T47D (cell line): ENCODE data around the gene PRG2.

Source experiments
- DNase-seq, 2 experiments: peaks; one replicate each; pipeline versions ENCODE4 v3.0.0 to v3.0.0-alpha.2; 2011 to 2012; ENCODE audit warnings: low read depth in 1 of 2, low spot score in 1 of 2
- JUND ChIP-seq: IDR thresholded peaks from 2 replicates; pipeline ENCODE4 v1.6.1; 2012; ENCODE audit warnings: low read depth
- in situ Hi-C: cut with HindIII; loops from 2 replicates; pipeline ENCODE4 v1.10.0; 2016; ENCODE audit warnings: low sequenced_read_pairs, low pct_unique_long_range_greater_than_20kb

PRG2 gene

GRCh38 chr11:57390535-57390934 is at the start of gene PRG2:
PRG2 (minus strand) TSS chr11:57390650; CDS start chr11:57389944, 706 bp downstream.
- in situ Hi-C loops, result no loop called here
- TF ChIP-seq JUND, result no peak
- DNase-seq, result no peak

GRCh38 chr11:57439786-57440185 is 49.3 kb upstream of the PRG2 start:
- no peak for TF ChIP-seq JUND
- in situ Hi-C loops, result no loop called here
- no peak for DNase-seq

GRCh38 chr11:57438345-57439285 is 48.2 kb upstream of the PRG2 start:
- in situ Hi-C loops, result no loop called here
- no peak for TF ChIP-seq JUND
- DNase-seq, result no peak

- no peak for DNase-seq
- no peak for TF ChIP-seq JUND
- in situ Hi-C loops, result no loop called here
Observed at GRCh38 chr11:57436031-57436430, 45.6 kb upstream of the PRG2 start.

GRCh38 chr11:57434640-57435546 is 44.4 kb upstream of the PRG2 start:
- TF ChIP-seq JUND, result no peak
- in situ Hi-C loops, result no loop called here
- peak in 1 of 2 experiments; percentile 65 for DNase-seq

- TF ChIP-seq JUND, result no peak
- in situ Hi-C loops, result no loop called here
- DNase-seq, result no peak
Observed at GRCh38 chr11:57432714-57433163, 42.3 kb upstream of the PRG2 start.

- no peak for DNase-seq
- in situ Hi-C loops, result no loop called here
- no peak for TF ChIP-seq JUND
Observed at GRCh38 chr11:57432149-57432561, 41.7 kb upstream of the PRG2 start.

GRCh38 chr11:57430952-57431351 is 40.5 kb upstream of the PRG2 start:
- in situ Hi-C loops, result no loop called here
- DNase-seq, result no peak
- no peak for TF ChIP-seq JUND

- no peak for TF ChIP-seq JUND
- DNase-seq, result no peak
Observed at GRCh38 chr11:57429946-57430345, 39.5 kb upstream of the PRG2 start.

GRCh38 chr11:57428643-57429042 is 38.2 kb upstream of the PRG2 start:
- no peak for TF ChIP-seq JUND
- in situ Hi-C loops, result no loop called here
- no peak for DNase-seq

More at GRCh38 chr11:57429946-57430345, 39.5 kb upstream of the PRG2 start:
- in situ Hi-C loops, result no loop called here

GRCh38 chr11:57427727-57428082 is 37.3 kb upstream of the PRG2 start:
- in situ Hi-C loops, result no loop called here
- TF ChIP-seq JUND, result no peak
- DNase-seq, result peak in 1 of 2 experiments; percentile 33

GRCh38 chr11:57426929-57427726 is 36.7 kb upstream of the PRG2 start, which contains the start of gene SLC43A3:
SLC43A3 (minus strand) TSS chr11:57427121; CDS start chr11:57426172, 949 bp downstream.
- no peak for TF ChIP-seq JUND
- peak; percentile 21 to 91 for DNase-seq
- in situ Hi-C loops, result no loop called here
